GM12878 (cell line): Measurements from ENCODE around the gene TEX55. TPM values are rescaled to one million over a fixed set of nuclear protein-coding genes. Genes with fewer than 3 reads are reported as not detected.

Source experiments
- ATAC-seq: fragments of 200-7000 bp; cut with Tn5 transposase; 3 replicates; pipeline ENCODE4 v1.9.1; 2020; ENCODE audit warnings: mild to moderate bottlenecking, moderate library complexity
- BruUV-seq: library from RNA; stranded (reverse); fragments of 400-500 nt; replicated peaks from 2 replicates; lab custom pipeline; 2021; lab: Mats Ljungman, UMichigan
- CTCF ChIA-PET: fragments of 300-600 bp; sonication (Branson Sonifier 250); formaldehyde crosslinking; extraction: SDS; loops from one replicate; lab custom pipeline; 2021; ENCODE audit warnings: inconsistent platforms; lab: Yijun Ruan, JAX
- POLR2A ChIA-PET: fragments of 350-600 bp; formaldehyde crosslinking; extraction: SDS; loops from one replicate; lab custom pipeline; 2021; ENCODE audit warnings: inconsistent platforms; lab: Charles Lee
- RAD21 ChIA-PET: fragments of 300-600 bp; sonication (Branson Sonifier 250); formaldehyde crosslinking; loops from one replicate; lab custom pipeline; 2023; ENCODE audit warnings: antibody characterized with exemption; ENCODE audit not compliant: unreplicated experiment; lab: Charles Lee
- SMC1A ChIA-PET: fragments of 300-600 bp; sonication (Branson Sonifier 250); formaldehyde crosslinking; loops from one replicate; lab custom pipeline; 2023; ENCODE audit not compliant: unreplicated experiment, uncharacterized antibody; lab: Charles Lee
- DNase-seq: peaks from one replicate; pipeline ENCODE4 v3.0.0-alpha.2; 2011; ENCODE audit warnings: low read depth, low spot score
- FAIRE-seq: peaks from 3 replicates; lab custom pipeline; 2011; peaks lifted over from hg19 to GRCh38; lab: Jason Lieb, UNC
- H2AFZ ChIP-seq: 2 replicates; pipeline ENCODE4 v1.6.0; 2011; ENCODE audit warnings: low read depth, low read length, control low read depth; ENCODE audit not compliant: control insufficient read depth
- H3K27ac ChIP-seq: 2 replicates; pipeline ENCODE4 v1.5.1; 2011; ENCODE audit warnings: control low read depth; ENCODE audit not compliant: control insufficient read depth, insufficient read depth
- H3K27me3 ChIP-seq, 2 experiments: replicated peaks in 1 of 2; 2 replicates each; pipeline versions ENCODE4 v1.6.0 to v1.6.1; 2011; ENCODE audit warnings: low read length in 1 of 2; ENCODE audit not compliant: control insufficient read depth in 2 of 2, insufficient read depth in 2 of 2
- H3K36me3 ChIP-seq, 2 experiments: 2 replicates each; pipeline ENCODE4 v1.5.1; 2011; ENCODE audit warnings: low read length in 1 of 2; ENCODE audit not compliant: control insufficient read depth in 2 of 2, insufficient read depth in 2 of 2
- H3K4me1 ChIP-seq: 2 replicates; pipeline ENCODE4 v1.6.1; 2011; ENCODE audit warnings: mild to moderate bottlenecking, low read length, moderate library complexity, mixed read lengths; ENCODE audit not compliant: control insufficient read depth, insufficient read depth
- H3K4me2 ChIP-seq: 2 replicates; pipeline ENCODE4 v1.6.0; 2011; ENCODE audit warnings: control low read depth; ENCODE audit not compliant: control insufficient read depth, insufficient read depth
- H3K4me3 ChIP-seq: fragments of 200-600 bp; sonication (generic); 2 replicates; pipeline ENCODE4 v1.5.1; 2016
- H3K79me2 ChIP-seq: 2 replicates; pipeline ENCODE4 v1.6.0; 2011; ENCODE audit warnings: low read length; ENCODE audit not compliant: control insufficient read depth, insufficient read depth
- H3K9ac ChIP-seq: 2 replicates; pipeline ENCODE4 v1.8.0; 2011; ENCODE audit warnings: low read length, control low read depth, mixed read lengths; ENCODE audit not compliant: control insufficient read depth, insufficient read depth
- H3K9me3 ChIP-seq: replicated peaks from 3 replicates; pipeline ENCODE4 v1.5.1; 2011; ENCODE audit warnings: mild to moderate bottlenecking, low read length; ENCODE audit not compliant: control insufficient read depth, insufficient read depth
- H4K20me1 ChIP-seq: 2 replicates; pipeline ENCODE4 v1.6.0; 2011; ENCODE audit not compliant: control insufficient read depth, insufficient read depth
- BMI1 ChIP-seq: fragments of 450-650 bp; IDR thresholded peaks from 2 replicates; pipeline ENCODE4 v1.6.1; 2016; ENCODE audit warnings: mild to moderate bottlenecking, moderate library complexity, borderline replicate concordance
- CREB1 ChIP-seq: IDR thresholded peaks from 2 replicates; pipeline ENCODE4 v1.6.1; 2012; ENCODE audit warnings: low read depth, mild to moderate bottlenecking, inconsistent platforms
- GATAD2B ChIP-seq: fragments of 450-650 bp; conservative IDR thresholded peaks from 2 replicates; pipeline ENCODE4 v1.6.1; 2017; ENCODE audit warnings: low read depth, mild to moderate bottlenecking, moderate library complexity
- KDM1A ChIP-seq: fragments of 200-600 bp; sonication (generic); IDR thresholded peaks from 2 replicates; pipeline ENCODE4 v1.6.1; 2016; ENCODE audit warnings: borderline replicate concordance
- MYB ChIP-seq: fragments of 150-350 bp; IDR thresholded peaks from 2 replicates; pipeline ENCODE4 v1.6.1; 2014; ENCODE audit warnings: mild to moderate bottlenecking, low read depth, low read length, borderline replicate concordance
- NFYA ChIP-seq: IDR thresholded peaks from 2 replicates; pipeline ENCODE4 v1.6.1; 2011; ENCODE audit warnings: low read depth, mild to moderate bottlenecking, low read length, improper control_type of control experiment, borderline replicate concordance
- RFX5 ChIP-seq: IDR thresholded peaks from 2 replicates; pipeline ENCODE4 v1.6.1; 2011; ENCODE audit warnings: low read depth, low read length, improper control_type of control experiment
- SMAD1 ChIP-seq: fragments of 450-650 bp; IDR thresholded peaks from 2 replicates; pipeline ENCODE4 v1.6.1; 2018; ENCODE audit warnings: mild to moderate bottlenecking, low read depth; ENCODE audit not compliant: partially characterized antibody
- SPI1 ChIP-seq: IDR thresholded peaks from 2 replicates; pipeline ENCODE4 v1.6.1; 2011; ENCODE audit warnings: low read depth, mild to moderate bottlenecking, low read length, moderate library complexity, borderline replicate concordance; ENCODE audit not compliant: insufficient read depth
- STAT1 ChIP-seq: fragments of 450-650 bp; conservative IDR thresholded peaks from 2 replicates; pipeline ENCODE4 v1.6.1; 2014; ENCODE audit warnings: antibody characterized with exemption, mild to moderate bottlenecking
- SUPT20H ChIP-seq: IDR thresholded peaks from 2 replicates; pipeline ENCODE4 v1.6.1; 2011; ENCODE audit warnings: low read depth, mild to moderate bottlenecking, low read length, moderate library complexity, borderline replicate concordance; ENCODE audit not compliant: control insufficient read depth
- YY1 ChIP-seq: IDR thresholded peaks from 2 replicates; pipeline ENCODE4 v1.6.1; 2011; ENCODE audit warnings: low read depth, mild to moderate bottlenecking, low read length
- ZNF274 ChIP-seq: IDR thresholded peaks from one replicate; pipeline ENCODE4 v1.8.0; 2011; ENCODE audit not compliant: insufficient read length, insufficient read depth
- WGBS: methylation state at CpG from one replicate; pipeline ENCODE4 v1.1.6; 2016; ENCODE audit warnings: low lambda C conversion rate; ENCODE audit not compliant: insufficient replicate concordance, insufficient coverage; ENCODE audit errors: missing lambda C conversion rate; 5-methylcytosine and 5-hydroxymethylcytosine counted together
- in situ Hi-C: fragments of 300-500 bp; cut with MboI; formaldehyde crosslinking; loops from 9 replicates; pipeline ENCODE4 v1.14.3; 2018; ENCODE audit warnings: mixed read lengths
- intact Hi-C: fragments of 100-400 bp; cut with micrococcal nuclease; formaldehyde crosslinking; loops from one replicate; pipeline ENCODE4 v1.14.2; 2022; ENCODE audit not compliant: unreplicated experiment
- polyA plus RNA-seq, 11 experiments: library from polyadenylated mRNA; depleted of rRNA in 4 of 11; unstranded in 6 of 11; stranded (reverse) in 5 of 11; fragments of >200 nt; fragmentation: Nextera tagmentation in 4 of 11; fragmentation: Illumina TruSeq in 1 of 11; extraction: Ambion mirVana in 4 of 11; extraction: Trizol in 1 of 11; gene quantifications; 1 replicate in 1 of 11; 2 replicates in 10 of 11; pipeline versions ENCODE4 v1.2.1 to v1.2.3, GENCODE V29; 2011 to 2016; ENCODE audit warnings: inconsistent platforms in 2 of 11, missing spikeins in 2 of 11, low read depth in 1 of 11
- total RNA-seq, 4 experiments: library from RNA; depleted of rRNA in 3 of 4; stranded (reverse); fragments of >200 nt in 3 of 4; fragmentation: Illumina TruSeq in 1 of 4; extraction: Trizol in 1 of 4; gene quantifications; 2 replicates each; pipeline versions ENCODE4 v1.2.1 to v1.2.3, GENCODE V29; 2013 to 2021
- TF ChIP-seq, protein P1 (sequence below): fragments of 450-650 bp; IDR thresholded peaks from 2 replicates; pipeline ENCODE4 v1.6.1; 2017; ENCODE audit warnings: borderline replicate concordance
- TF ChIP-seq, protein P2 (sequence below): fragments of 450-650 bp; IDR thresholded peaks from 2 replicates; pipeline ENCODE4 v1.6.1; 2014; ENCODE audit warnings: mild to moderate bottlenecking
- TF ChIP-seq, protein P3 (sequence below): fragments of 450-650 bp; IDR thresholded peaks from 2 replicates; pipeline ENCODE4 v1.6.1; 2017; ENCODE audit warnings: mild to moderate bottlenecking, low read depth, inconsistent platforms; ENCODE audit not compliant: poor library complexity, severe bottlenecking
- TF ChIP-seq, protein P4 (sequence below): fragments of 450-650 bp; formaldehyde crosslinking; IDR thresholded peaks from 2 replicates; pipeline ENCODE4 v1.4.0; 2020; ENCODE audit warnings: mild to moderate bottlenecking, moderate library complexity

Gene TEX55
- total and polyA plus RNA-seq, 10 of the 15 experiments (the other 5 are each of a cell fraction or from before 2014, with no cell fraction given) = not detected

DNA sequence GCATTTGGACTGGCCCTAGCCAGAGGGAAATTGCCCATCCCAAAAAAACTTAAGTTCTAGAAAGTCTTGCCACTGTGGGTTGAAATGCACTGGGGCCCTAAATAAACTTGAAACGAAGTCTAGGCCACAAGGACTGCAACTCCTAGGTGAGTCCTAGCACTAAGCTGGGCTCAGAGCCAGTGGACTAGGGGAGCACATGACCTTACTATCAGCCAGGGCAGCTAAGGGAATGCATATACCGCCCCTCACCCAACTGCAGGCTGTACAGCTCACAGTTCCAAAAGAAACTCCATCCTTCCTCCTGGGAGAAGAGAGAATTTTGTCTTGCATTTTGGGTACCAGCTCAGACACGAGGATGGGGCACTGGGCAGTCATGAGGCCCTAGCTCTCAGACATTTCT is 23.6 kb upstream of the TEX55 start:
- ChIA-PET CTCF (no interaction called here), RAD21 (interaction anchor here (1.0 kb wide), 1 partner anchor 240 kb away, joined by 3 read pairs; no protein-coding TSS in a partner anchor), SMC1A (no interaction called here), POLR2A (no interaction called here)
- H3K79me2 ChIP-seq = no peaks in the 10 kb centered on the region
- no TSS peak for BruUV-seq
- intact Hi-C loops = no loop called here
- in situ Hi-C loops = no loop called here
- H3K4me1 ChIP-seq = no peaks in the 10 kb centered on the region
- TF ChIP-seq CREB1 (no peak), SUPT20H (no peak), STAT1 (no peak), YY1 (no peak), SMAD1 (no peak), SPI1 (no peak), BMI1 (no peak), MYB (no peak), RFX5 (no peak), ZNF274 (no peak), GATAD2B (no peak), NFYA (no peak), KDM1A (no peak)
- TF ChIP-seq, protein P1, sequence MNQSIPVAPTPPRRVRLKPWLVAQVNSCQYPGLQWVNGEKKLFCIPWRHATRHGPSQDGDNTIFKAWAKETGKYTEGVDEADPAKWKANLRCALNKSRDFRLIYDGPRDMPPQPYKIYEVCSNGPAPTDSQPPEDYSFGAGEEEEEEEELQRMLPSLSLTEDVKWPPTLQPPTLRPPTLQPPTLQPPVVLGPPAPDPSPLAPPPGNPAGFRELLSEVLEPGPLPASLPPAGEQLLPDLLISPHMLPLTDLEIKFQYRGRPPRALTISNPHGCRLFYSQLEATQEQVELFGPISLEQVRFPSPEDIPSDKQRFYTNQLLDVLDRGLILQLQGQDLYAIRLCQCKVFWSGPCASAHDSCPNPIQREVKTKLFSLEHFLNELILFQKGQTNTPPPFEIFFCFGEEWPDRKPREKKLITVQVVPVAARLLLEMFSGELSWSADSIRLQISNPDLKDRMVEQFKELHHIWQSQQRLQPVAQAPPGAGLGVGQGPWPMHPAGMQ = no peak
- TF ChIP-seq, protein P2, sequence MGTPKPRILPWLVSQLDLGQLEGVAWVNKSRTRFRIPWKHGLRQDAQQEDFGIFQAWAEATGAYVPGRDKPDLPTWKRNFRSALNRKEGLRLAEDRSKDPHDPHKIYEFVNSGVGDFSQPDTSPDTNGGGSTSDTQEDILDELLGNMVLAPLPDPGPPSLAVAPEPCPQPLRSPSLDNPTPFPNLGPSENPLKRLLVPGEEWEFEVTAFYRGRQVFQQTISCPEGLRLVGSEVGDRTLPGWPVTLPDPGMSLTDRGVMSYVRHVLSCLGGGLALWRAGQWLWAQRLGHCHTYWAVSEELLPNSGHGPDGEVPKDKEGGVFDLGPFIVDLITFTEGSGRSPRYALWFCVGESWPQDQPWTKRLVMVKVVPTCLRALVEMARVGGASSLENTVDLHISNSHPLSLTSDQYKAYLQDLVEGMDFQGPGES = no peak
- TF ChIP-seq, protein P3, sequence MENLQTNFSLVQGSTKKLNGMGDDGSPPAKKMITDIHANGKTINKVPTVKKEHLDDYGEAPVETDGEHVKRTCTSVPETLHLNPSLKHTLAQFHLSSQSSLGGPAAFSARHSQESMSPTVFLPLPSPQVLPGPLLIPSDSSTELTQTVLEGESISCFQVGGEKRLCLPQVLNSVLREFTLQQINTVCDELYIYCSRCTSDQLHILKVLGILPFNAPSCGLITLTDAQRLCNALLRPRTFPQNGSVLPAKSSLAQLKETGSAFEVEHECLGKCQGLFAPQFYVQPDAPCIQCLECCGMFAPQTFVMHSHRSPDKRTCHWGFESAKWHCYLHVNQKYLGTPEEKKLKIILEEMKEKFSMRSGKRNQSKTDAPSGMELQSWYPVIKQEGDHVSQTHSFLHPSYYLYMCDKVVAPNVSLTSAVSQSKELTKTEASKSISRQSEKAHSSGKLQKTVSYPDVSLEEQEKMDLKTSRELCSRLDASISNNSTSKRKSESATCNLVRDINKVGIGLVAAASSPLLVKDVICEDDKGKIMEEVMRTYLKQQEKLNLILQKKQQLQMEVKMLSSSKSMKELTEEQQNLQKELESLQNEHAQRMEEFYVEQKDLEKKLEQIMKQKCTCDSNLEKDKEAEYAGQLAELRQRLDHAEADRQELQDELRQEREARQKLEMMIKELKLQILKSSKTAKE = no peak
- TF ChIP-seq, protein P4, sequence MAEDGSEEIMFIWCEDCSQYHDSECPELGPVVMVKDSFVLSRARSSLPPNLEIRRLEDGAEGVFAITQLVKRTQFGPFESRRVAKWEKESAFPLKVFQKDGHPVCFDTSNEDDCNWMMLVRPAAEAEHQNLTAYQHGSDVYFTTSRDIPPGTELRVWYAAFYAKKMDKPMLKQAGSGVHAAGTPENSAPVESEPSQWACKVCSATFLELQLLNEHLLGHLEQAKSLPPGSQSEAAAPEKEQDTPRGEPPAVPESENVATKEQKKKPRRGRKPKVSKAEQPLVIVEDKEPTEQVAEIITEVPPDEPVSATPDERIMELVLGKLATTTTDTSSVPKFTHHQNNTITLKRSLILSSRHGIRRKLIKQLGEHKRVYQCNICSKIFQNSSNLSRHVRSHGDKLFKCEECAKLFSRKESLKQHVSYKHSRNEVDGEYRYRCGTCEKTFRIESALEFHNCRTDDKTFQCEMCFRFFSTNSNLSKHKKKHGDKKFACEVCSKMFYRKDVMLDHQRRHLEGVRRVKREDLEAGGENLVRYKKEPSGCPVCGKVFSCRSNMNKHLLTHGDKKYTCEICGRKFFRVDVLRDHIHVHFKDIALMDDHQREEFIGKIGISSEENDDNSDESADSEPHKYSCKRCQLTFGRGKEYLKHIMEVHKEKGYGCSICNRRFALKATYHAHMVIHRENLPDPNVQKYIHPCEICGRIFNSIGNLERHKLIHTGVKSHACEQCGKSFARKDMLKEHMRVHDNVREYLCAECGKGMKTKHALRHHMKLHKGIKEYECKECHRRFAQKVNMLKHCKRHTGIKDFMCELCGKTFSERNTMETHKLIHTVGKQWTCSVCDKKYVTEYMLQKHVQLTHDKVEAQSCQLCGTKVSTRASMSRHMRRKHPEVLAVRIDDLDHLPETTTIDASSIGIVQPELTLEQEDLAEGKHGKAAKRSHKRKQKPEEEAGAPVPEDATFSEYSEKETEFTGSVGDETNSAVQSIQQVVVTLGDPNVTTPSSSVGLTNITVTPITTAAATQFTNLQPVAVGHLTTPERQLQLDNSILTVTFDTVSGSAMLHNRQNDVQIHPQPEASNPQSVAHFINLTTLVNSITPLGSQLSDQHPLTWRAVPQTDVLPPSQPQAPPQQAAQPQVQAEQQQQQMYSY = no peak
- H3K9ac ChIP-seq = no peak overlapping the region
- no peaks in the 10 kb centered on the region for H4K20me1 ChIP-seq
- H3K27ac ChIP-seq = no peak overlapping the region
- DNase-seq = no peak
- H3K9me3 ChIP-seq = no peaks in the 10 kb centered on the region; the same call in 2 of the 3 replicates
- 2% methylated on average over 3 of the region's 3 CpGs for WGBS
- no peaks in the 10 kb centered on the region for H3K27me3 ChIP-seq
- no peak overlapping the region for H3K4me3 ChIP-seq
- no peak overlapping the region for H3K4me2 ChIP-seq
- H3K36me3 ChIP-seq = no peaks in the 10 kb centered on the region
- ATAC-seq = no peak
- no peak overlapping the region for H2AFZ ChIP-seq
- no peak for FAIRE-seq
